Neural cell (in vitro differentiated cells): Measurements from ENCODE around the gene B3GNT5. TPM values are rescaled to one million over a fixed set of nuclear protein-coding genes. Genes with fewer than 3 reads are reported as not detected.

Experiments
- H2AFZ ChIP-seq: fragments of 200-600, 300-800 bp; sonication (generic), shearing (Covaris generic); 2 replicates; pipeline ENCODE4 v1.6.0; 2014; ENCODE audit warnings: low read depth, mild to moderate bottlenecking, antibody characterized with exemption, low read length, moderate library complexity
- H3F3A ChIP-seq: fragments of 200-600 bp; shearing (Covaris generic); 2 replicates; pipeline ENCODE4 v1.6.1; 2016; ENCODE audit warnings: mild to moderate bottlenecking, moderate library complexity, mixed read lengths, antibody characterized with exemption, low read length; ENCODE audit not compliant: insufficient read depth, poor library complexity, severe bottlenecking
- H3K27ac ChIP-seq: fragments of 200-600, 300-800 bp; sonication (generic), shearing (Covaris generic); 2 replicates; pipeline ENCODE4 v1.5.1; 2014; ENCODE audit warnings: mild to moderate bottlenecking, low read length, moderate library complexity
- H3K27me3 ChIP-seq: fragments of 300-800, 200-600 bp; sonication (generic), shearing (Covaris generic); 2 replicates; pipeline ENCODE4 v1.6.0; 2014; ENCODE audit warnings: mild to moderate bottlenecking, low read depth, low read length, moderate library complexity; ENCODE audit not compliant: insufficient read depth
- H3K36me3 ChIP-seq: fragments of 300-800, 200-600 bp; sonication (generic), shearing (Covaris generic); 2 replicates; pipeline ENCODE4 v1.5.1; 2014; ENCODE audit warnings: mild to moderate bottlenecking, antibody characterized with exemption, low read length, moderate library complexity; ENCODE audit not compliant: insufficient read depth
- H3K4me2 ChIP-seq: fragments of 300-800, 200-600 bp; sonication (generic), shearing (Covaris generic); 2 replicates; pipeline ENCODE4 v1.6.0; 2014; ENCODE audit warnings: mild to moderate bottlenecking, low read length
- H3K4me3 ChIP-seq: fragments of 300-800, 200-600 bp; sonication (generic), shearing (Covaris generic); 2 replicates; pipeline ENCODE4 v1.5.1; 2014; ENCODE audit warnings: mild to moderate bottlenecking, low read length, moderate library complexity
- H3K79me2 ChIP-seq: fragments of 200-600 bp; shearing (Covaris generic); replicated peaks from 2 replicates; pipeline ENCODE4 v1.6.0; 2014; ENCODE audit warnings: mild to moderate bottlenecking, low read length, moderate library complexity; ENCODE audit not compliant: insufficient read depth
- H3K9ac ChIP-seq: fragments of 300-800, 200-600 bp; sonication (generic), shearing (Covaris generic); 2 replicates; pipeline ENCODE4 v1.6.1; 2016; ENCODE audit warnings: mild to moderate bottlenecking, low read length, mixed read lengths
- H3K9me2 ChIP-seq: fragments of 200-600 bp; shearing (Covaris generic); 2 replicates; pipeline ENCODE4 v1.6.1; 2016; ENCODE audit warnings: mild to moderate bottlenecking, low read length, mixed read lengths; ENCODE audit not compliant: insufficient read depth
- H3K9me3 ChIP-seq: fragments of 200-600, 300-800 bp; sonication (generic), shearing (Covaris generic); 2 replicates; pipeline ENCODE4 v1.6.1; 2016; ENCODE audit warnings: mild to moderate bottlenecking, mixed run types, low read length, moderate library complexity, mixed read lengths
- H4K20me1 ChIP-seq: fragments of 200-600 bp; shearing (Covaris generic); 2 replicates; pipeline ENCODE4 v1.6.1; 2016; ENCODE audit warnings: mild to moderate bottlenecking, mixed run types; ENCODE audit not compliant: insufficient read depth
- EP300 ChIP-seq: fragments of 450-650 bp; conservative IDR thresholded peaks from 2 replicates; pipeline ENCODE4 v1.6.1; 2014; ENCODE audit warnings: antibody characterized with exemption, mild to moderate bottlenecking, moderate library complexity; ENCODE audit not compliant: poor library complexity, severe bottlenecking
- EZH2 ChIP-seq: fragments of 200-600, 300-800 bp; shearing (Covaris generic), sonication (generic); IDR thresholded peaks from 2 replicates; pipeline ENCODE4 v1.6.1; 2014; ENCODE audit warnings: antibody characterized with exemption, low read length, borderline replicate concordance, mild to moderate bottlenecking; ENCODE audit not compliant: insufficient read depth, poor library complexity, severe bottlenecking
- MXI1 ChIP-seq: fragments of 450-650 bp; conservative IDR thresholded peaks from 2 replicates; pipeline ENCODE4 v1.6.1; 2014; ENCODE audit warnings: antibody characterized with exemption, mild to moderate bottlenecking; ENCODE audit not compliant: poor library complexity, severe bottlenecking
- POLR2AphosphoS5 ChIP-seq: IDR thresholded peaks from 2 replicates; pipeline ENCODE4 v1.6.1; 2012
- RAD21 ChIP-seq: fragments of 450-650 bp; conservative IDR thresholded peaks from 2 replicates; pipeline ENCODE4 v1.6.1; 2014; ENCODE audit warnings: antibody characterized with exemption, mild to moderate bottlenecking, moderate library complexity
- SMC3 ChIP-seq: fragments of 450-650 bp; conservative IDR thresholded peaks from 2 replicates; pipeline ENCODE4 v1.6.1; 2014; ENCODE audit warnings: antibody characterized with exemption, mild to moderate bottlenecking, moderate library complexity; ENCODE audit not compliant: poor library complexity
- TAF1 ChIP-seq: IDR thresholded peaks from 2 replicates; pipeline ENCODE4 v1.6.1; 2012; ENCODE audit warnings: low read depth
- polyA minus RNA-seq: library from RNA; depleted of rRNA, polyadenylated mRNA; stranded (reverse); fragments of >200 nt; gene quantifications from 2 replicates; pipeline ENCODE4 v1.2.3, GENCODE V29; 2014
- polyA plus RNA-seq: library from polyadenylated mRNA; depleted of rRNA; stranded (reverse); fragments of >200 nt; gene quantifications from 2 replicates; pipeline ENCODE4 v1.2.3, GENCODE V29; 2014
- TF ChIP-seq, protein P1 (sequence below): IDR thresholded peaks from 2 replicates; pipeline ENCODE4 v1.6.1; 2012; ENCODE audit warnings: borderline replicate concordance
- TF ChIP-seq, protein P2 (sequence below): fragments of 450-650 bp; IDR thresholded peaks from 2 replicates; pipeline ENCODE4 v1.5.1; 2014; ENCODE audit warnings: antibody characterized with exemption, mild to moderate bottlenecking, moderate library complexity; ENCODE audit not compliant: poor library complexity, severe bottlenecking

The B3GNT5 gene, protein sequence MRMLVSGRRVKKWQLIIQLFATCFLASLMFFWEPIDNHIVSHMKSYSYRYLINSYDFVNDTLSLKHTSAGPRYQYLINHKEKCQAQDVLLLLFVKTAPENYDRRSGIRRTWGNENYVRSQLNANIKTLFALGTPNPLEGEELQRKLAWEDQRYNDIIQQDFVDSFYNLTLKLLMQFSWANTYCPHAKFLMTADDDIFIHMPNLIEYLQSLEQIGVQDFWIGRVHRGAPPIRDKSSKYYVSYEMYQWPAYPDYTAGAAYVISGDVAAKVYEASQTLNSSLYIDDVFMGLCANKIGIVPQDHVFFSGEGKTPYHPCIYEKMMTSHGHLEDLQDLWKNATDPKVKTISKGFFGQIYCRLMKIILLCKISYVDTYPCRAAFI
- polyA plus RNA-seq (6.1 and 6.6 TPM in 2 replicates), polyA minus RNA-seq (11.7 and 14.5 TPM in 2 replicates)

DNA sequence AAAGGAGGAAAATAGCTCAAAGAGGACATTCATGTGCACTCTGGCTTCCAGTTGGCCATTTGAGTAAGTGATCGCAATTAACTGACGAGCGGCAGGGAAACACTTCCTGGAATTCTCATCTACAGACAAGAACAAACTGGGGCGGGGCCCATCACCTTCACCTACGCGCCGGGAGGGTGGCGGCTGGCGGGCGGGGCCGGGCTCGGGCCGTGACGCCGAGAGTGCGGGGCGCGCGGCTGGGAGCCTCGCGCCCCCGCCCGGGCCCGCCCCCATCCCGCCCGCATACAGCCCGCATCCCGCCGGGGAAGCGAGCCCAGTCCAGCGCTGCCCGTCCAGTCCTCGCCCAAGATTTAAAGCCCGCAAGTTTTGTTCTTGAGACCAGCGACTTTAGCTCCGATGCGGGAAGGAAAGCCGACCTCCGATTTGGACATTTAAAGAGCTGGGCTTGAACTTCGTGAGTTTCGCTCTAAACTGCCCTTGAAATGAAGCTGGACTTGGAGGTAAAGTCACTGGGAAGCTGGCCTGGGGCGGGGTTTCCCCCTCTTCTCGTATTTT lies at the start of gene B3GNT5:
TSS of gene B3GNT5 (plus strand) at position 281 of the 555 bp plus-strand sequence. CDS start 16,546 bp downstream, outside the sequence.
- Histone ChIP-seq H3K4me2 (peak within 1 kb of the TSS; percentile 44), H3K27me3 (peaks cover 37% of the 10 kb centered on the region)

DNA sequence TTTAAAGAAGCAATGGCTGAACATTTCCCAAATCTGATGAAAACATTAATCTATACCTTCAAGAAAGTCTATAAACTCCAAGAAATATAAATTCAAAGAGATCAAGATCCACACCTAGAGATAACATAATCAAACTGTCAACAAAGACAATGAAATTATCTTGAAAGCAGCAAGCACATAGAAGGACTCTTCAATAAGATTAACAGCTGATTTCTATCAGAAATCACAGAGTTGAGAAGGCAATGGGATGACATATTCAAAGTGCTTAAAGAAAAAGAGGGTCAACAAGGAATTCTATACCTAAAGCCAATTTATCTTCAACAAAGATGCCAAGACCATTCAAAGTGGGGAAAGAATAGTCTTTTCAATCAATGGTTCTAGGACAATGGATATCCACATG lies 49.4 kb upstream of the B3GNT5 start:
- Histone ChIP-seq H3K4me2 (no peak overlapping the region), H3K9me3 (no peaks in the 10 kb centered on the region), H3K36me3 (no peaks in the 10 kb centered on the region)

More for the DNA sequence above, at the start of gene B3GNT5:
- Histone ChIP-seq H3K9ac (peak within 1 kb of the TSS; percentile 65), H3K9me2 (no peaks in the 10 kb centered on the region), H3K79me2 (peaks cover 11% of the 10 kb centered on the region), H3K36me3 (no peaks in the 10 kb centered on the region), H3K4me3 (peak within 1 kb of the TSS; percentile 70), H3K27ac (no peak within 1 kb of the TSS), H3K9me3 (no peaks in the 10 kb centered on the region), H3F3A (no peaks in the 10 kb centered on the region), H2AFZ (no peak within 1 kb of the TSS), H4K20me1 (no peaks in the 10 kb centered on the region)
- TF ChIP-seq EP300 (no peak), EZH2 (no peak), POLR2AphosphoS5 (no peak), RAD21 (no peak), SMC3 (no peak), MXI1 (no peak), TAF1 (no peak)
- TF ChIP-seq, protein P1, sequence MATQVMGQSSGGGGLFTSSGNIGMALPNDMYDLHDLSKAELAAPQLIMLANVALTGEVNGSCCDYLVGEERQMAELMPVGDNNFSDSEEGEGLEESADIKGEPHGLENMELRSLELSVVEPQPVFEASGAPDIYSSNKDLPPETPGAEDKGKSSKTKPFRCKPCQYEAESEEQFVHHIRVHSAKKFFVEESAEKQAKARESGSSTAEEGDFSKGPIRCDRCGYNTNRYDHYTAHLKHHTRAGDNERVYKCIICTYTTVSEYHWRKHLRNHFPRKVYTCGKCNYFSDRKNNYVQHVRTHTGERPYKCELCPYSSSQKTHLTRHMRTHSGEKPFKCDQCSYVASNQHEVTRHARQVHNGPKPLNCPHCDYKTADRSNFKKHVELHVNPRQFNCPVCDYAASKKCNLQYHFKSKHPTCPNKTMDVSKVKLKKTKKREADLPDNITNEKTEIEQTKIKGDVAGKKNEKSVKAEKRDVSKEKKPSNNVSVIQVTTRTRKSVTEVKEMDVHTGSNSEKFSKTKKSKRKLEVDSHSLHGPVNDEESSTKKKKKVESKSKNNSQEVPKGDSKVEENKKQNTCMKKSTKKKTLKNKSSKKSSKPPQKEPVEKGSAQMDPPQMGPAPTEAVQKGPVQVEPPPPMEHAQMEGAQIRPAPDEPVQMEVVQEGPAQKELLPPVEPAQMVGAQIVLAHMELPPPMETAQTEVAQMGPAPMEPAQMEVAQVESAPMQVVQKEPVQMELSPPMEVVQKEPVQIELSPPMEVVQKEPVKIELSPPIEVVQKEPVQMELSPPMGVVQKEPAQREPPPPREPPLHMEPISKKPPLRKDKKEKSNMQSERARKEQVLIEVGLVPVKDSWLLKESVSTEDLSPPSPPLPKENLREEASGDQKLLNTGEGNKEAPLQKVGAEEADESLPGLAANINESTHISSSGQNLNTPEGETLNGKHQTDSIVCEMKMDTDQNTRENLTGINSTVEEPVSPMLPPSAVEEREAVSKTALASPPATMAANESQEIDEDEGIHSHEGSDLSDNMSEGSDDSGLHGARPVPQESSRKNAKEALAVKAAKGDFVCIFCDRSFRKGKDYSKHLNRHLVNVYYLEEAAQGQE = no peak
- TF ChIP-seq, protein P2, sequence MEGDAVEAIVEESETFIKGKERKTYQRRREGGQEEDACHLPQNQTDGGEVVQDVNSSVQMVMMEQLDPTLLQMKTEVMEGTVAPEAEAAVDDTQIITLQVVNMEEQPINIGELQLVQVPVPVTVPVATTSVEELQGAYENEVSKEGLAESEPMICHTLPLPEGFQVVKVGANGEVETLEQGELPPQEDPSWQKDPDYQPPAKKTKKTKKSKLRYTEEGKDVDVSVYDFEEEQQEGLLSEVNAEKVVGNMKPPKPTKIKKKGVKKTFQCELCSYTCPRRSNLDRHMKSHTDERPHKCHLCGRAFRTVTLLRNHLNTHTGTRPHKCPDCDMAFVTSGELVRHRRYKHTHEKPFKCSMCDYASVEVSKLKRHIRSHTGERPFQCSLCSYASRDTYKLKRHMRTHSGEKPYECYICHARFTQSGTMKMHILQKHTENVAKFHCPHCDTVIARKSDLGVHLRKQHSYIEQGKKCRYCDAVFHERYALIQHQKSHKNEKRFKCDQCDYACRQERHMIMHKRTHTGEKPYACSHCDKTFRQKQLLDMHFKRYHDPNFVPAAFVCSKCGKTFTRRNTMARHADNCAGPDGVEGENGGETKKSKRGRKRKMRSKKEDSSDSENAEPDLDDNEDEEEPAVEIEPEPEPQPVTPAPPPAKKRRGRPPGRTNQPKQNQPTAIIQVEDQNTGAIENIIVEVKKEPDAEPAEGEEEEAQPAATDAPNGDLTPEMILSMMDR = no peak

More for the DNA sequence above, 49.4 kb upstream of the B3GNT5 start:
- Histone ChIP-seq H3K27ac (no peak overlapping the region), H4K20me1 (no peaks in the 10 kb centered on the region), H3K27me3 (no peaks in the 10 kb centered on the region), H3K9ac (no peak overlapping the region), H3K4me3 (no peak overlapping the region), H3F3A (no peaks in the 10 kb centered on the region), H3K79me2 (no peaks in the 10 kb centered on the region), H2AFZ (no peak overlapping the region), H3K9me2 (no peaks in the 10 kb centered on the region)
- no peak for TF ChIP-seq RAD21
- TF ChIP-seq MXI1 = no peak
- TF ChIP-seq, protein P2 = no peak
- TF ChIP-seq EZH2 = no peak
